22Rv1 (cell line): ENCODE measurements around the gene EFCAB8.

Source experiments
- CTCF ChIP-seq: fragments of 450-650 bp; IDR thresholded peaks from 2 replicates; pipeline ENCODE4 v1.5.1; 2017; ENCODE audit warnings: mild to moderate bottlenecking
- ZFX ChIP-seq: fragments of 450-650 bp; IDR thresholded peaks from 2 replicates; pipeline ENCODE4 v1.6.1; 2017; ENCODE audit warnings: antibody characterized with exemption, borderline replicate concordance

GRCh38 chr20:32889281-32889680 lies 30.6 kb downstream of the EFCAB8 start:
- TF ChIP-seq CTCF, result no peak
- no peak for TF ChIP-seq ZFX
